GM18873 (cell line): ENCODE measurements around the gene ELL2.

Experiments
- ATAC-seq: cut with Tn5 transposase; IDR thresholded peaks from one replicate; pipeline ENCODE4 v1.9.1; 2021; ENCODE audit warnings: mild to moderate bottlenecking, moderate library complexity, moderate number of reproducible peaks; ENCODE audit not compliant: unreplicated experiment, low FRiP score

The ELL2 gene

DNA sequence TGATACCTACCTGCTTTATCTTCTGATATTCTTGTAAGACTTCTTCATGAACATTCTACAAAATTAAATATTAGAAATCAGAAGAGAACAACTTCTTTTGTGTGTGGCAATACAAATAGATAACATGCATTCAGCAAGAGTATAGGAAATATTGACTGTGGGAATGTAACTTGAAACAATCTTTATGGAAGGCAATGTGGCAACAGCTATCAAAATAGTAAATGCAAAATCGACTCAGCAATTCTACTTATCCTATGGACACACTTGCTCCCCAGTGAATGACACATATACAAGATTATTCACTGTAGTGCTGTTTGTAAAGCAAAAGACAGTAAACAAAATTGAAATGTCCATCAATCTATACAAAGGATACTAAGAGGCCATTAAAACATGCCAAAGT lies 72.6 kb downstream of the ELL2 start:
- no peak for ATAC-seq

DNA sequence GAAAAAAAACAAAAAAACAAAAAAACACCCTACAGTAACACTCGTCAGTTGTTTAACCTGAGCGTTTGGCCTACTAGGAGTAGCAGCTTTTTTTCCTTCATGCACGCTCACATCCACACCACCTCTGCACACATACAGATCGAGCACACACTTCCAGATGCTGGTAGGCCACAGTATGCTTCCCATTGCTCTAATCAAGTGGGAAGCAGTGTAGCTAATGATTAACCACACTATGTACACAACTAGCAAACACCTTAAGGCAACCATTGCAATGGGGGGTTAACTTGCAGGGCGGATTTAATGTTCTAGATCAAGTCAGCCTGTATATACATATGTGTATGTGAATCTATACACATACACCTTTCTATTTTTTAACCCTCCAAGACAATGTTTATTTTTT lies 73.7 kb downstream of the ELL2 start:
- ATAC-seq = no peak

GRCh38 chr5:95886340-95887044 lies 75.2 kb downstream of the ELL2 start:
- ATAC-seq = no peak

DNA sequence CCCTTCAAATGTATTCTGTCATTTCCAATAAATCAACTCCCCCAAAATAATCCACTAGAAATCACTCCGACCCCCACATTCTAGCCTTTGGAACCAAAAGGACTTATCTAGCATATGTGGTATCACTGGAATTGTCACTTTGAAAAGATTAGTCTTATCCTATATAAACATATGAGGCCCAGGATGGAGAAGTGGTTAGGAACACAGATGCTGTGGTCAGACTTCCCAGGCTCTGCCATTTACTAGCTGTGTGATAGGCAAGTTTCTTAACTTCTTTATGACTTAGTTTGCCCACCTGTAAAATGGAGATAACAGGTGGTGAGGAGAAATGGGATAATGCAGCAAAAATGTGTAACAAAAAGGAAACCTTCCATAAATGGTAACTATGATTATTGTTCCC lies 77.1 kb downstream of the ELL2 start:
- no peak for ATAC-seq

DNA sequence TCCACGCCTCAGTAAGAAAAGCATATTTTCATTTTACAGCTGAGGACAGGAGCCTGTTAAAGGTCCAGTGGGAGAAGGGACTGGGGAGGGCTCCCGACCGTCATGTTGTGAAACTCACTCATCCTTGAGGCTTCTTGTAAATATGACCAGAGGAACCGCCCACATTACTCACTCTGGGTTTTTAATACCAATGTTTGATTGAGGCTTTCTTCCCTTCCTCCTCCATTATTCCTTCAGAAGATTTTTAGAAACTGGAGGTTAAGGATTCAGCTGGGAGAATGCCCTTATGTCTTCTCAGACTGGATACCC lies 77.7 kb downstream of the ELL2 start:
- no peak for ATAC-seq

GRCh38 chr5:95883185-95884016 lies 78.2 kb downstream of the ELL2 start:
- no peak for ATAC-seq

DNA sequence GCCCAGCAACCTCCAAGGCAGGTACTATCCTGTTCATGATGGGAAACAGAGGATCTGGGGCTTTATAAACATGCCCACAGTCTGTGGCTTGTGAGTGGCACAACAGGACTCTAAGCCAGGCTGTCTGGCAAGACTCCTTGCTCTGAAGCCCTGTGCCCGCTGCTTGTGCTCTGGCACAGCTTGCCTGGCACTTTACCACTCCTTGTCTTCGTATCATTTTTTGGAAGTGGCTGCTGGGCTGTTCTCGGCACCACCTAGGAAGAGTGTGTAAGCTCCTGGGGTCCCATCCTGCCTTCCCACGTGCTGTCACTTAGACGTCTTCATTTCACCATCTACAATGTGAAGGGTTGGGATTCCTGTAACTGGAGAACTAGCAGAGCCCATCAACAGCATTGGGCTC lies 79.8 kb downstream of the ELL2 start:
- no peak for ATAC-seq

DNA sequence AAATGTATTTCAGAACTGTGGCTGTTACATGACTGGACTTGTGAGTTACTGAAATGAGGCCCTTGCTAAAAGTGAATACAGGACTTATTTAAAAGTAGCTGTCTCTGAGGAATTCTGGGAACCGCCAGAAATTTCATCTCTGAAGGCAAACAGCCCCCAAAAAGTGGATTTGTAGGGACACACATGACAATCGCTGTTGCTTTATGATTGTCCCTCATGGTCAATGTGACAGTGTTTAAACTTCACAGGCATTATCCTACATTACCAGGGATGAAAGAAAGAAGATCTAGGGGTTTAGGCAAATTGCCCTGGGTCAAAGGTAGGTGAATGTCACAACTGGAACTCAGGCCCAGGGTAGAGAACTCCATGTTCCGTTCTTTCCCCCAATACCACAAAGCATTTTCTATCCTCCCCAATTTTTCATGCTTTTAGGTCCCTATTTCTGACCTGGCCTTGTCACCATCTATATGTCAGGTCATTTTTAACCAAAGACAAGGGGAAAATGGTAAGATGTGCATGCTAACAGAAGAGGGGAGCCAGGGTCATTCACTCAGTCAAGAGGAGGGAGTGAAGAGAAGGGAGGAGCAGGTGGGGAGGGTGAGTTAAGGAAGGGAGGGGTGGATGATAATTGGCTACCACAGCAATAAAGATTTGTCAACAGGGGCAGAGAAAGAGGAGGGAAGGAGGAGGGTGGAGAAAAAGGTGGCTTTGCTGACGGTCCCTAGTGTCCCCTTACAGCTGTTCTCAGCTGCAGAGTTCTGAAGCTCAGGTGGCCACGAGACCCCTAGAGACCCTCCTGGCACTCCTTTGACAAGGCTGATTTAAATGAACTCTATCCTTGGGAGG lies 81.3 kb downstream of the ELL2 start:
- ATAC-seq = no peak

DNA sequence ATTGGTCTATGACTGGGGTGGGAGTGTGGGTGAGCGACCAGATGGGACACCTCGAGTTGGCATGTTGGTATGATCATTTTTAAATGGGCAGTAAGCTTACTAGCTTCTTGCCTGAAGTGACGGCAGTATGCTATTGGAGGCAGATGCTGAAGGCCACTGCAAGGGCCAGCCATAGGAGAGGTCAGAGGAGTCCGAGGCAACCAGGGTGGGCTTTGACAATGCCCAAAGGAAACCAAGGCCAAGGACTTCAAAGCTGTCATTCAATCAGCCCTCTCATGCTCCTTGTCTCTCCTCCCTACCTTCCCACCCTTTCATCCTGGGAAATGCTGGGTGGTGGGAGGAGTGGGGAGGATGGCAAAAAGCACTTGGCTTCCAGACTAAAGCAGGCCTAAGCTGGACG lies 82.0 kb downstream of the ELL2 start:
- no peak for ATAC-seq

DNA sequence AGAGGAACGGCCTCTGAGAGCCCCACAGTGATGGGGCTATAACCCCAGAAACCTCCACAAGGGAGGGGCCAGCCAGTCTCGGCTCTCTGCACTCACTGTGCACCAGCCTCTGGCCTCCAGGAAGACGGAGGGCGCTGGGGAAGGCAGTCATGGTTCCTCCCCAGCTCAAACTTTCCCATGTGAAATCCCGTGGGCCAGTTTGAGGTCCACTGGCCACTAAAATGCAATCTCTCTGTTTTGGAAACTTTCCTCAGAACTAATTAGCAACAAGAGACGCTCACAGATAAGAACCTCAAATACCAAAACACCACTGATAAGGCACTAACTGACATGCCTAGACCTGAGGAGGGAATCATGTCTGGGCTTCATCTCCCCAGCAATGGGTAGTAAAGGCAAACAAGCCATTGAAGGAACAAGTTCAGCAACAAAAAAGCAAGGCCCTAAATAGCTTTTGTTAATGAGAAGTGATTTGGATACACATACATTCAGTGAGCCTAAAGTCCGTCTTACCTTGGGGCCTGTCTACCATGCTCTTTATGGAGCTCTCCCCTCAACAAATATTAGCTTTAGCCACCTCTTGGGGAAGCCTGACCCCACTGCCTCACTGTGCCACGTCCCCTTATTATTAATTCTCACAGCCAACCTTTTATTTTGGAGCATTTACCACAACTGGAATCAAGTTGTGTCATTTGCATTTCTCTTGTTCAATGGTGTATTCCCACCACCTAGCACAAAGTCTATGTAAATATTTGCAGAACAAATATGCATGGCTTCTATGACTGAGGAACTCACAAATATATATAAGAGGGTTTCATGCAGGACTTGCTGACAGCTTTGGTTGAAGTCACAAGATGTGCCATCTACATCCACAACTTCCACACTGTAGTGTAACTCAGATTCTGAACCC lies 83.0 kb downstream of the ELL2 start:
- ATAC-seq = no peak

- no peak for ATAC-seq
Measured at GRCh38 chr5:95876782-95877181, 84.9 kb downstream of the ELL2 start.

DNA sequence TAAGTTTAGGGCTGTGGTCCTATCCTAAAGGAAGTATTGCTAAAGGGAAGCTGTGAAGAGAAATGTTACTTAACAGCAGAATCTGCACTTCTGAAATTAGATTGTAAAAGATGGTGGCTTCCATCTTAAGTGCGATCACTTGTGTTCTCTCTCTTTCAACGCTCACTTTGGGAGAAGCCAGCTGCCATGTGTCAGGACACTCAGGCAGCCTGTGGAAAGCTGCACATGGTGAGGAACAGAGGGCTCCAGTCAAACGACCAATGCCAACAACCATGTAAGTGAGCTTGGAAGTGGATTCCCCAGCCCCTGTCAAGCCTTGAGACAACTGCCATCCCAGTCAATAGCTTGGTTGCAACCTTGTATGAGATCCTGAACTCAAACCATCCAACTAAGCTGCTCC lies 87.4 kb downstream of the ELL2 start:
- no peak for ATAC-seq

- ATAC-seq = no peak
Measured at GRCh38 chr5:95873351-95873750, 88.3 kb downstream of the ELL2 start.

- no peak for ATAC-seq
Measured at GRCh38 chr5:95872346-95873268, 89.0 kb downstream of the ELL2 start.

DNA sequence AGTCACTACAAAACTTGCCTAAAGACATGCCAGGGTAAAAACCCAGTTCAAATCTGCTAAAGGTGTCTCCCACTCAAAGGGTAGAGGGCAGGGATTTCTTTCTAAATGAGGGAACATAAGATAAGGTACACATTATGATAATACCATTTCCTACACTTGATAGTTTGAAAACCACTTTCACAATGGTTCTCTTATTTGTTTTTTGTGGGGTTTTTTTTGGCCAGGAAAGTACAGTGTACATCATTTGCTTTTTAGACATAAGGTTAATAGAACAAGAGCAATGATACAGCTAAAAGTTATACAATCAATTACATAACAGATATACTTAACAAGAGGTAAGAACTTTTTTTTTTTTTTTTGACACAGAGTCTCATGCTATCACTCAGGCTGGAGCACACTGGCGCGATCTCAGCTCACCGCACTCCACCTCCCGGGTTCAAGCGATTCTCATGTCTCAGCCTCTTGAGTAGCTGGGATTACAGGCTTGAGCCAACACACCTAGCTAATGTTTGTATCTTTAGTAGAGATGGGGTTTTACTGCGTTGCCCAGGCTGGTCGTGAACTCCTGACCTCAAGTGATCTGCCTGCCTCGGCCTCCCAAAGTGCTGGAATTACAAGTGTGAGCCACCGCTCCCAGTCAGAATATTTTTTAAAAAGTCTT lies 90.4 kb downstream of the ELL2 start:
- no peak for ATAC-seq

- peak; percentile 52 for ATAC-seq
Measured at GRCh38 chr5:95870105-95870672, 91.5 kb downstream of the ELL2 start.

DNA sequence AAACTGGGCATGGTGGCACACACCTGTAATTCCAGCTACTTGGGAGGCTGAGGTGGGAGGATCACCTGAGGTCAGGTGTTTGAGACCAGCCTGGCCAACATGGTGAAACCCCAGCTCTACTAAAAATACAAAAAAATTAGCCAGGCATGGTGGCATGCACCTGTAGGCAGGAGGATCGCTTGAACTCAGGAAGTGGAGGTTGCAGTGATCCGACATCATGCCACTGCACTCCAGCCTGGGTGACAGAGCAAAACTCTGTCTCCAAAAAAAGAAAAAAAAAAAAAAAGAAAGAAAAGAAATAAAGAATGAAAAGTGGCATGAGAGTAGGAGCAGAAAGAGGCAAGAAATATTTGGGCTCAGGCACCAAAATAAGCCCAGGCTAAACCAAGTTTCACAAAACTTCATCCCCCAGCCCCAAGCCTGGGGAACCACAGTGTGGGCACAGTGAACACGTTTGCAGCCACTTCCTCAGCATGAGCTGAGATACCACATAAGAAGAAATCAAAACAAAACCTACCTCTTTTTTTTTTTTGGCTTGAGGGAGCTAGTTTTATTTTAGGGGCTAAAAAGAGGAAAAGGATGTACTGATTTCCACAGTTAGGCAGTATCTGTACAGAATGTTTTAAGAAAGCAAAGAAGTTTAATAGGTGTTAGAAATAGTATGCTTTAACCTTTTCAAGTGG lies 92.3 kb downstream of the ELL2 start:
- peak; percentile 44 for ATAC-seq

DNA sequence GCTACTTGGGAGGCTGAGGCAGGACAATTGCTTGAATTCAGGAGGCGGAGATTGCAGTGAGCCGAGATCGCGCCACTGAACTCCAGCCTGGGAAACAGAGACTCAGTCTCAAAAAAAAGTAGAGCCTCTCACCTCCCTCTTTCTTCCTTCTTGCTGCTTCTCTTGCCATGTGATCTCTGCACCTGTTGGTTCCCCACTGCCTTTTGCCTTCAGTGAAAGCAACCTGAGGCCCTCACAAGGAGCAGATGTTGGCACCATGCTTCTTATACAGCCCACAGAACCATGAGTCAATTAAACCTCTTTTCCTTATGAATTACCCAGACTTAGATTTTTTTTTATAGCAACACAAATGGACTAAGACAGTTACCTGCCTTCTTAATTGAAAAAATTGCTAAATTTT lies 93.5 kb downstream of the ELL2 start:
- no peak for ATAC-seq
